Panc1 (cell line): ENCODE data around the gene SESN1. TPM values are rescaled to one million over a fixed set of nuclear protein-coding genes. Genes with fewer than 3 reads are reported as not detected.

Source experiments
- ATAC-seq: fragments of 200-7000 bp; cut with Tn5 transposase; 2 replicates; pipeline ENCODE4 v1.9.1; 2020; ENCODE audit warnings: mild to moderate bottlenecking, moderate library complexity
- BruUV-seq: library from RNA; stranded (reverse); fragments of 400-500 nt; replicated peaks from 2 replicates; lab custom pipeline; 2021; lab: Mats Ljungman, UMichigan
- CTCF ChIA-PET: fragments of 300-600 bp; sonication (Branson Sonifier 250); formaldehyde crosslinking; loops from one replicate; lab custom pipeline; 2022; ENCODE audit warnings: antibody characterized with exemption; lab: Charles Lee
- POLR2A ChIA-PET: fragments of 300-600 bp; sonication (Branson Sonifier 250); formaldehyde crosslinking; loops from one replicate; lab custom pipeline; 2022; ENCODE audit warnings: antibody characterized with exemption; lab: Charles Lee
- DNase-seq: peaks from one replicate; pipeline ENCODE4 v3.0.0-alpha.2; 2010; ENCODE audit warnings: low read depth, low spot score
- H3K27ac ChIP-seq: 2 replicates; pipeline ENCODE4 v1.5.1; 2011; ENCODE audit warnings: mild to moderate bottlenecking, low read length, inconsistent platforms
- H3K27me3 ChIP-seq: fragments of 200-500 bp; sonication (Bioruptor generic); 2 replicates; pipeline ENCODE4 v1.6.0; 2014; ENCODE audit warnings: low read length, inconsistent platforms; ENCODE audit not compliant: control insufficient read depth, insufficient read depth
- H3K36me3 ChIP-seq: fragments of 200-500 bp; sonication (Bioruptor generic); 2 replicates; pipeline ENCODE4 v1.5.1; 2014; ENCODE audit warnings: inconsistent platforms, mild to moderate bottlenecking, low read length, moderate library complexity; ENCODE audit not compliant: control insufficient read depth, insufficient read depth
- H3K4me1 ChIP-seq: 2 replicates; pipeline ENCODE4 v1.5.1; 2011; ENCODE audit warnings: inconsistent platforms, mild to moderate bottlenecking, low read length, moderate library complexity; ENCODE audit not compliant: control insufficient read depth, insufficient read depth
- H3K4me3 ChIP-seq, 2 experiments: 2 replicates each; pipeline ENCODE4 v1.5.1; 2011 to 2012; ENCODE audit warnings: low read depth in 2 of 2, low read length in 2 of 2, mild to moderate bottlenecking in 2 of 2, inconsistent platforms in 1 of 2, moderate library complexity in 1 of 2
- H3K9me3 ChIP-seq: fragments of 200-500 bp; sonication (Bioruptor generic); 2 replicates; pipeline ENCODE4 v1.5.1; 2014; ENCODE audit warnings: low read depth, mild to moderate bottlenecking, inconsistent platforms, low read length, moderate library complexity; ENCODE audit not compliant: control insufficient read depth, insufficient read depth
- CTCF ChIP-seq: fragments of 450-650 bp; IDR thresholded peaks from 2 replicates; pipeline ENCODE4 v1.5.1; 2017; ENCODE audit warnings: mild to moderate bottlenecking
- POLR2AphosphoS5 ChIP-seq: IDR thresholded peaks from 2 replicates; pipeline ENCODE4 v1.6.1; 2012; ENCODE audit warnings: mild to moderate bottlenecking, low read depth, low read length, moderate library complexity
- SIN3A ChIP-seq: IDR thresholded peaks from 2 replicates; pipeline ENCODE4 v1.6.1; 2012; ENCODE audit warnings: low read depth, mild to moderate bottlenecking, low read length, moderate library complexity, borderline replicate concordance; ENCODE audit not compliant: insufficient read depth
- TCF7L2 ChIP-seq: IDR thresholded peaks from 2 replicates; pipeline ENCODE4 v1.6.1; 2011; ENCODE audit warnings: mild to moderate bottlenecking, low read depth, low read length, inconsistent platforms
- in situ Hi-C: cut with HindIII; loops from 2 replicates; pipeline ENCODE4 v1.10.0; 2016; ENCODE audit warnings: low sequenced_read_pairs, low pct_unique_long_range_greater_than_20kb
- intact Hi-C: fragments of 100-400 bp; cut with micrococcal nuclease; formaldehyde crosslinking; loops from one replicate; pipeline ENCODE4 v1.10.0; 2022; ENCODE audit not compliant: unreplicated experiment
- total RNA-seq: library from RNA; stranded (reverse); gene quantifications from one replicate; pipeline ENCODE4 v1.2.1, GENCODE V29; 2021; ENCODE audit not compliant: unreplicated experiment
- TF ChIP-seq, protein P1 (sequence below), 2 experiments: IDR thresholded peaks; 2 replicates each; pipeline ENCODE4 v1.6.1; 2011 to 2012; ENCODE audit warnings: low read depth in 2 of 2, control low read depth in 1 of 2, low read length in 1 of 2, mild to moderate bottlenecking in 1 of 2, moderate library complexity in 1 of 2; ENCODE audit not compliant: insufficient read depth in 1 of 2

The SESN1 gene
- total RNA-seq, 1 experiment from 2014 or later = 11.3 TPM

- BruUV-seq = no TSS peak
- POLR2A ChIA-PET = interaction anchor here (0.6 kb wide), 1 partner anchor 147 kb away, joined by 6 read pairs; no protein-coding TSS in a partner anchor
- DNase-seq = no peak
- no peaks in the 10 kb centered on the region for H3K9me3 ChIP-seq
- no peaks in the 10 kb centered on the region for H3K4me1 ChIP-seq
- no peak overlapping the region for H3K4me3 ChIP-seq
- no peaks in the 10 kb centered on the region for H3K27me3 ChIP-seq
- no peak overlapping the region for H3K27ac ChIP-seq
- intact Hi-C loops = no loop called here
- CTCF ChIA-PET = interaction anchor here (0.6 to 0.7 kb wide), 2 partner anchors 22 to 140 kb away, joined by 3 to 5 read pairs; no protein-coding TSS in a partner anchor
- TF ChIP-seq TCF7L2 = no peak
- TF ChIP-seq POLR2AphosphoS5 = no peak
- TF ChIP-seq, protein P1, sequence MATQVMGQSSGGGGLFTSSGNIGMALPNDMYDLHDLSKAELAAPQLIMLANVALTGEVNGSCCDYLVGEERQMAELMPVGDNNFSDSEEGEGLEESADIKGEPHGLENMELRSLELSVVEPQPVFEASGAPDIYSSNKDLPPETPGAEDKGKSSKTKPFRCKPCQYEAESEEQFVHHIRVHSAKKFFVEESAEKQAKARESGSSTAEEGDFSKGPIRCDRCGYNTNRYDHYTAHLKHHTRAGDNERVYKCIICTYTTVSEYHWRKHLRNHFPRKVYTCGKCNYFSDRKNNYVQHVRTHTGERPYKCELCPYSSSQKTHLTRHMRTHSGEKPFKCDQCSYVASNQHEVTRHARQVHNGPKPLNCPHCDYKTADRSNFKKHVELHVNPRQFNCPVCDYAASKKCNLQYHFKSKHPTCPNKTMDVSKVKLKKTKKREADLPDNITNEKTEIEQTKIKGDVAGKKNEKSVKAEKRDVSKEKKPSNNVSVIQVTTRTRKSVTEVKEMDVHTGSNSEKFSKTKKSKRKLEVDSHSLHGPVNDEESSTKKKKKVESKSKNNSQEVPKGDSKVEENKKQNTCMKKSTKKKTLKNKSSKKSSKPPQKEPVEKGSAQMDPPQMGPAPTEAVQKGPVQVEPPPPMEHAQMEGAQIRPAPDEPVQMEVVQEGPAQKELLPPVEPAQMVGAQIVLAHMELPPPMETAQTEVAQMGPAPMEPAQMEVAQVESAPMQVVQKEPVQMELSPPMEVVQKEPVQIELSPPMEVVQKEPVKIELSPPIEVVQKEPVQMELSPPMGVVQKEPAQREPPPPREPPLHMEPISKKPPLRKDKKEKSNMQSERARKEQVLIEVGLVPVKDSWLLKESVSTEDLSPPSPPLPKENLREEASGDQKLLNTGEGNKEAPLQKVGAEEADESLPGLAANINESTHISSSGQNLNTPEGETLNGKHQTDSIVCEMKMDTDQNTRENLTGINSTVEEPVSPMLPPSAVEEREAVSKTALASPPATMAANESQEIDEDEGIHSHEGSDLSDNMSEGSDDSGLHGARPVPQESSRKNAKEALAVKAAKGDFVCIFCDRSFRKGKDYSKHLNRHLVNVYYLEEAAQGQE (IDR thresholded peaks at IDR 0.05; ENCODE audit: insufficient read depth in 1 of 2, low read depth in 2 of 2, low read length in 1 of 2) = no peak
- no peak for TF ChIP-seq SIN3A
- no peak for TF ChIP-seq CTCF
- H3K36me3 ChIP-seq = no peaks in the 10 kb centered on the region
- in situ Hi-C loops = no loop called here
- ATAC-seq = no peak
These were observed 65.3 kb downstream of the SESN1 start for GRCh38 chr6:109029313-109029712.

GRCh38 chr6:109028439-109028838 lies 66.2 kb downstream of the SESN1 start:
- no peaks in the 10 kb centered on the region for H3K9me3 ChIP-seq
- no peaks in the 10 kb centered on the region for H3K27me3 ChIP-seq
- ChIA-PET CTCF (no interaction called here), POLR2A (no interaction called here)
- H3K27ac ChIP-seq = no peak overlapping the region
- no peaks in the 10 kb centered on the region for H3K4me1 ChIP-seq
- intact Hi-C loops = no loop called here
- no peak overlapping the region for H3K4me3 ChIP-seq
- BruUV-seq = no TSS peak
- H3K36me3 ChIP-seq = no peaks in the 10 kb centered on the region
- ATAC-seq (no peak), DNase-seq (no peak)
- in situ Hi-C loops = no loop called here
- TF ChIP-seq, protein P1 (IDR thresholded peaks at IDR 0.05; ENCODE audit: insufficient read depth in 1 of 2, low read depth in 2 of 2, low read length in 1 of 2) = no peak
